GM12878 (cell line): Measurements from ENCODE around the gene CCDC197.

Source experiments
- POLR2A ChIP-seq: IDR thresholded peaks from 2 replicates; pipeline ENCODE4 v1.6.1; 2011; ENCODE audit warnings: low read depth, mild to moderate bottlenecking, low read length
- SIN3A ChIP-seq: IDR thresholded peaks from 2 replicates; pipeline ENCODE4 v1.6.1; 2012; ENCODE audit warnings: low read depth, low read length, improper control_type of control experiment
- TF ChIP-seq, protein P1 (sequence below), 3 experiments: IDR thresholded peaks in 2 of 3; conservative IDR thresholded peaks in 1 of 3; 2 replicates each; pipeline ENCODE4 v1.5.1; 2011; ENCODE audit warnings: low read depth in 3 of 3, low read length in 3 of 3, mild to moderate bottlenecking in 3 of 3, control low read depth in 2 of 3, moderate library complexity in 2 of 3, inconsistent platforms in 1 of 3, mixed read lengths in 1 of 3; ENCODE audit not compliant: control insufficient read depth in 2 of 3, insufficient read depth in 1 of 3; ENCODE audit errors: extremely low read depth in 1 of 3
- TF ChIP-seq, protein P2 (sequence below): IDR thresholded peaks from 2 replicates; pipeline ENCODE4 v1.6.1; 2011; ENCODE audit warnings: borderline replicate concordance, low read depth, mild to moderate bottlenecking, moderate library complexity, low read length; ENCODE audit not compliant: insufficient read depth, poor library complexity, severe bottlenecking

DNA sequence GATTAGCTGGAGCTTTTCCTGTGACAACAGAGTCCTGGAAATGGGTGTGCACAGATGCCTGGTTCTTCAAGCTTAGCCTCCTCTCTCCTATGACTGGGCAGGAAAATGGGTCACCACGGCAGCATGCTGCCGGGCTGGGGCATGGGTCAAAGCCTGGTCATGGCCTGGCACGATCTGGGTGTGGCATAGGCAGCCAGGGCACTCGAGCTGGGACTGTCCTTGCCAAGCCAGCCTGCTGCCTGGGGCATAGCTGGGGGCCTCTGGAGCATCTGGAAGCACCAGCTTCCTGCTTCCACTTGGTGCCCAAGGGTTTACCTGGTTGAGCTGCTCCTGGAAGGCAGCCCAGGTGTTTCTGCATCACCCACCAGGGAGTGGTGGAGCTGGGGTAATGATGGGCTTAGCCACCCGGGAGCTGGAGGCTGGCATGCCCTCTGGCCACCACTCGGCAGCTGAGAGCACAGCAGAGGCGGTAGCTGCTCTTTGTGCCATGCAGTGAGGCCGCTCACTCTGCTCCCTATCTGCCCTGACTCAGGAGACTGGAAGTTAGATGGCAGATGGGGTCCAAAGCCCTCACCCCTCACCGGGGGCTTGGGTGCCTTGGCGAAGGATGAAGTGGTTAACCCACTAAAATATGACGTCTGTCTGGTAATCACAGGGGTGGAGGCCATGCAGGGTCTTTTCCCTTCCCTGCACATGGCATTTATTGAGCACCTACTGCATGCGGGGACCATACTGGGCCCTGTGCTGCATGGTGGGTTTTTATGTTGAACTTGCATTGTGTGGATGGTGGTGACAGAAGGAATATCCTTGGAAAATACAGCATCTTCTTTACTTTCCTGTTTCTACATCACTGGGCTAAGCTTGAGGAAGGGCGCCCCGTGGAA lies 30.7 kb downstream of the CCDC197 start:
- TF ChIP-seq, protein P1, sequence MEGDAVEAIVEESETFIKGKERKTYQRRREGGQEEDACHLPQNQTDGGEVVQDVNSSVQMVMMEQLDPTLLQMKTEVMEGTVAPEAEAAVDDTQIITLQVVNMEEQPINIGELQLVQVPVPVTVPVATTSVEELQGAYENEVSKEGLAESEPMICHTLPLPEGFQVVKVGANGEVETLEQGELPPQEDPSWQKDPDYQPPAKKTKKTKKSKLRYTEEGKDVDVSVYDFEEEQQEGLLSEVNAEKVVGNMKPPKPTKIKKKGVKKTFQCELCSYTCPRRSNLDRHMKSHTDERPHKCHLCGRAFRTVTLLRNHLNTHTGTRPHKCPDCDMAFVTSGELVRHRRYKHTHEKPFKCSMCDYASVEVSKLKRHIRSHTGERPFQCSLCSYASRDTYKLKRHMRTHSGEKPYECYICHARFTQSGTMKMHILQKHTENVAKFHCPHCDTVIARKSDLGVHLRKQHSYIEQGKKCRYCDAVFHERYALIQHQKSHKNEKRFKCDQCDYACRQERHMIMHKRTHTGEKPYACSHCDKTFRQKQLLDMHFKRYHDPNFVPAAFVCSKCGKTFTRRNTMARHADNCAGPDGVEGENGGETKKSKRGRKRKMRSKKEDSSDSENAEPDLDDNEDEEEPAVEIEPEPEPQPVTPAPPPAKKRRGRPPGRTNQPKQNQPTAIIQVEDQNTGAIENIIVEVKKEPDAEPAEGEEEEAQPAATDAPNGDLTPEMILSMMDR (IDR thresholded peaks at IDR 0.05 in 2 of 3, conservative IDR thresholded peaks at IDR 0.05 in 1 of 3; ENCODE audit: control insufficient read depth in 2 of 3, extremely low read depth in 1 of 3, insufficient read depth in 1 of 3, low read depth in 3 of 3, low read length in 3 of 3), result no peak
- TF ChIP-seq, protein P2, sequence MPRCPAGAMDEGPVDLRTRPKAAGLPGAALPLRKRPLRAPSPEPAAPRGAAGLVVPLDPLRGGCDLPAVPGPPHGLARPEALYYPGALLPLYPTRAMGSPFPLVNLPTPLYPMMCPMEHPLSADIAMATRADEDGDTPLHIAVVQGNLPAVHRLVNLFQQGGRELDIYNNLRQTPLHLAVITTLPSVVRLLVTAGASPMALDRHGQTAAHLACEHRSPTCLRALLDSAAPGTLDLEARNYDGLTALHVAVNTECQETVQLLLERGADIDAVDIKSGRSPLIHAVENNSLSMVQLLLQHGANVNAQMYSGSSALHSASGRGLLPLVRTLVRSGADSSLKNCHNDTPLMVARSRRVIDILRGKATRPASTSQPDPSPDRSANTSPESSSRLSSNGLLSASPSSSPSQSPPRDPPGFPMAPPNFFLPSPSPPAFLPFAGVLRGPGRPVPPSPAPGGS, result no peak
- no peak for TF ChIP-seq POLR2A
- TF ChIP-seq SIN3A, result no peak
